SK-N-MC (cell line): ENCODE measurements around the gene RFX2.
A peak's percentile ranks its signal among the peaks of the same experiment; 100 is the strongest.

Experiments
- DNase-seq: peaks from one replicate; pipeline ENCODE4 v3.0.0-alpha.2; 2011; ENCODE audit warnings: low read depth, low spot score
- H3K27ac ChIP-seq: fragments of 200-600 bp; sonication (generic); 2 replicates; pipeline ENCODE4 v1.5.1; 2016; ENCODE audit warnings: mixed run types
- H3K36me3 ChIP-seq: fragments of 200-600 bp; sonication (generic); 2 replicates; pipeline ENCODE4 v1.6.1; 2017; ENCODE audit warnings: antibody characterized with exemption, low read length, mixed read lengths; ENCODE audit not compliant: insufficient read depth
- H3K4me3 ChIP-seq: fragments of 200-600 bp; sonication (generic); 2 replicates; pipeline ENCODE4 v1.5.1; 2016
- H3K9ac ChIP-seq: fragments of 200-600 bp; sonication (generic); 2 replicates; pipeline ENCODE4 v1.8.0; 2017; ENCODE audit warnings: mixed run types, mixed read lengths; ENCODE audit not compliant: insufficient read length
- H3K9me3 ChIP-seq: fragments of 200-600 bp; sonication (generic); 2 replicates; pipeline ENCODE4 v1.6.1; 2017; ENCODE audit warnings: low read depth, mild to moderate bottlenecking, antibody characterized with exemption, low read length, moderate library complexity, mixed read lengths
- EZH2 ChIP-seq: fragments of 200-600 bp; sonication (generic); IDR thresholded peaks from one replicate; pipeline ENCODE4 v1.6.1; 2017; ENCODE audit warnings: antibody characterized with exemption
- FOXP2 ChIP-seq: optimal IDR thresholded peaks from 2 replicates; pipeline ENCODE3; 2011; ENCODE audit warnings: mild to moderate bottlenecking, moderate library complexity; ENCODE audit not compliant: insufficient read depth; ENCODE audit errors: extremely low read length, control extremely low read depth
- POLR2AphosphoS5 ChIP-seq: IDR thresholded peaks from 2 replicates; pipeline ENCODE4 v1.6.1; 2012; ENCODE audit warnings: mild to moderate bottlenecking, low read depth, low read length, borderline replicate concordance

The RFX2 gene

DNA sequence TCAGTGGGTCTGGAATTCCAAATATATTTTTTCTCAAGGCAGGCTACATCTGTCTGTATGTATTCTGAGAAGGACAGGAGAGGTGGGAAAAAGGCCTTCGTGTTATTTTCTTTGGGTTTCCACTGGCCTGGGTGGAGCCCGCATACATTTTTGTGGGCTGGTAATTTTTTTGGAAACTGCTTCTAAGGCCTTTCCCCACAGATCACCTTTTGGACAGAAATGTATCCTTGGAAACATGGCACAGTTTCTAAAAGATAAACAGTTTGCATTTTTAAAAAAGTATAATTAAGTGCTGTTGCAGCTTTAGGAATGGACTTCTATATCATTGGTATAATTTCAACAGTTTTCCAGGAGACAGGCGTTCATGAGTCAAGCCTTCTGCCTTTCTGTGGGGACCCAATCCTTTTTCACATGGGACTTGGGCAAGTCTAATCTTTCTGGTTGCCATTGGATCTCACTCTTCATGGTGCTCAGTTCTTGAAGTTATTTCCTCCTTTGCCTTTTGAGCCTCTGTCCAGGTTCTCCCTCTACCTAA is 8.9 kb downstream of the RFX2 start:
- no peak overlapping the region for H3K9ac ChIP-seq
- no peak for DNase-seq
- H3K9me3 ChIP-seq = no peaks in the 10 kb centered on the region
- TF ChIP-seq FOXP2 (no peak), EZH2 (no peak), POLR2AphosphoS5 (no peak)
- H3K27ac ChIP-seq = peak overlapping the region; percentile 37
- no peaks in the 10 kb centered on the region for H3K36me3 ChIP-seq
- no peak overlapping the region for H3K4me3 ChIP-seq

DNA sequence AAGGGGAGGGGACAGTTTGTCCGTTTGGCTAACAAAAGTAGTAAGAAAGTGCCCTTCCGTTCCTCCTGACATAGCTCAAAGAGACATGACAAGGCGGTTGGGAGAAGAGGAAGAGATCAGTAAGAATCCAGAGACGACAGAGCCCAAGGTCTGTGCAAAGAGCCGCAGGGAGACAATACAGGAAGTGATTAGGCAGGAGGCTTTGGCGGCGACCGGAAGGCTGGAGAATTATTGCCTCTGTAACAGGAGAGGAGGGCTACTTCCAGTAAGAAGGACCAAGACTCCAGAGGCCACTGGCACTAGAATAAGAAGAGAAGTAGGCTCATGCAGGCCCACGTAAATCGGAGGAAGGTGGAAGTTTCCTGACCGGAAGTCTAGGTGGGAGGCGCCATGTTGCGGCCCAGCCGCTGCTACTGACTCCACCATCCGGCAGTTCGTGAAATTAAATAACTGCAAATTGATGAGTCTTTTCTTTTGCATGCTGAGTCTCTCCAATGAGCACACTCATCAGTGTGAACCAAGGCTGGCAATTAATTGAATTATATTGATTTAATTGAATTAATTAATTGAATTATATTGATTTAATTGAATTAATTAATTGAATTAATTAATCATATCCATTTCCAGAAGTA is 9.9 kb downstream of the RFX2 start:
- H3K9ac ChIP-seq = no peak overlapping the region
- H3K9me3 ChIP-seq = no peaks in the 10 kb centered on the region
- no peak; the same call in 1 of the 2 replicates for TF ChIP-seq POLR2AphosphoS5
- no peak for DNase-seq
- peak overlapping the region; percentile 45 for H3K4me3 ChIP-seq
- no peaks in the 10 kb centered on the region for H3K36me3 ChIP-seq
- H3K27ac ChIP-seq = peak overlapping the region; percentile 96

DNA sequence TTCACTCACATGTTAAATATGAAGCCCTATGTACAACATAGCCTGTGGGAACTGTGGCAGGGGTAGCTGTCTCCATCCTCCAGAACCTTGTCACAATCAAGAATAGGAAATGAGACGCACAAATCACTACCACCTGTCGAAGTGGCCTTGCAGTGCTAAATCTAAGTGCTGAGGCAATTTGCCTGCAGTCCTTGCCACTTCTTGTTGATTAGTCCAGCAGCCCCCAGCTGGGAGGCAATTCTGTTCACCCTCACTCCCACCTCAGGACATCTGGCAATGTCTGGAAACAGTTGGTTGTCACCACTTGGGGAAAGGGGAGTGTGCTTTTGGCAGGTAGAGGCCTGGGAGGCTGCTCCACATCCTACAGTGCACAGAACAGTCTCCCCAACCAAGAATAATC is 10.7 kb downstream of the RFX2 start:
- H3K36me3 ChIP-seq = no peaks in the 10 kb centered on the region
- peak overlapping the region; percentile 96 for H3K27ac ChIP-seq
- H3K9me3 ChIP-seq = no peaks in the 10 kb centered on the region
- H3K9ac ChIP-seq = peak overlapping the region; percentile 46
- DNase-seq = no peak
- no peak for TF ChIP-seq EZH2
- H3K4me3 ChIP-seq = peak overlapping the region; percentile 45

- Histone ChIP-seq H3K27ac (peak overlapping the region; percentile 96), H3K36me3 (no peaks in the 10 kb centered on the region), H3K9me3 (no peaks in the 10 kb centered on the region), H3K4me3 (no peak overlapping the region; the same call in 1 of the 2 replicates), H3K9ac (peak overlapping the region; percentile 58)
- TF ChIP-seq POLR2AphosphoS5 = no peak
- no peak for DNase-seq
These were observed 11.3 kb downstream of the RFX2 start for GRCh38 chr19:6099033-6099432.

- TF ChIP-seq POLR2AphosphoS5 (no peak), EZH2 (no peak), FOXP2 (no peak)
- Histone ChIP-seq H3K36me3 (no peaks in the 10 kb centered on the region), H3K4me3 (no peak overlapping the region), H3K27ac (peak overlapping the region; percentile 96), H3K9me3 (no peaks in the 10 kb centered on the region), H3K9ac (peak overlapping the region; percentile 58)
- no peak for DNase-seq
These were observed 11.7 kb downstream of the RFX2 start for GRCh38 chr19:6098574-6098973.

- Histone ChIP-seq H3K36me3 (no peaks in the 10 kb centered on the region), H3K9ac (no peak overlapping the region), H3K27ac (peak overlapping the region; percentile 96; the same call in 1 of the 2 replicates), H3K9me3 (no peaks in the 10 kb centered on the region), H3K4me3 (no peak overlapping the region)
- DNase-seq = no peak
- no peak for TF ChIP-seq FOXP2
- TF ChIP-seq POLR2AphosphoS5 = no peak
- no peak for TF ChIP-seq EZH2
These were observed 12.4 kb downstream of the RFX2 start for GRCh38 chr19:6097911-6098310.

- Histone ChIP-seq H3K9me3 (no peaks in the 10 kb centered on the region), H3K4me3 (no peak overlapping the region), H3K9ac (no peak overlapping the region), H3K36me3 (no peaks in the 10 kb centered on the region), H3K27ac (no peak overlapping the region)
- no peak for TF ChIP-seq EZH2
- no peak for TF ChIP-seq POLR2AphosphoS5
- TF ChIP-seq FOXP2 = no peak
- no peak for DNase-seq
These were observed 14.5 kb downstream of the RFX2 start for GRCh38 chr19:6095760-6096159.

DNA sequence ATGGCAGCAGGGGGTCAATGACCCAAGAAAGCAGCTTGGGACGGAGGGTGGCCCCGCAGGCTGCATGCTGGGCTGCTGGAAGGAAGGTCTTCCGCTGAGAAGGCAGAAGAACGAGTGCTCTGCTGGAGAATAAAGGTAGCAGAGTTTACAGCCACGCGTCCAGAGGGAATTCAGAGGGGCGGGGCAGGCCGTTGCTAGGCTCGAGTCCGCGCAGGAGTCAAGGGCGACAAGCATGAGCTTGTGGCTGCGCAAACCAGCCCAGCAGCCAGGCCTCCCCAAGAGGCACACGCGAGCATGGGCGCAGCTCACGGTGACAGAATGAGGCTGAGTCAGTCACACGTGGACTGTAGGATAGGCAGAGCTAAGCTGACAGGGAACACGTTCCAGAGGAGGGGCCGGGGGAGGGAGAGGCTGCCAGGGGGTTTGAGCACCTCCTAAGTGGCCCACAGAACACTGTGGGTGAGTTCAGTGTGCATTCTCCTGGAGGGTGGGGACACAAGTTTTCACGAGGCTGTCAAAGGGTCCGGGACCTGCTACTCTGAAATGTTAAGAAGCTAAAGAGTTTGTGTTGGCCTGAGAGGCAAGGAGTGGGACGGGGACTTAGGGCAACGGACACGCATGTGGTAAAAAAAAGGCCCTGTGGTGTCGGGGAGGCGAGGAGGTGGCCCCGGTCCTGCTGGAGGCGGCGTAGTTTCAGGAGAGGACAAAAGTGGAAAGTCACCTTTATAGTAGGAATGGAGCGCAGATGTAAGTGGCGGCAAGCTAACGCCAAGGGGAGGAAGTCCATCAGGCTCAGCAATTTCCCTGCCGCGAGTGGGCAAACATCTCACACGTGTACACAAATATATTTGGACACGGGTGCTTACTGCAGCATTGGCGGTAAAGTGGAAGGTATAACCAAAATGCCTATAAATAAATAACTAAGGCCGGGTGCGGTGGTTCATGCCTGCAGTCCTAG is 17.7 kb downstream of the RFX2 start:
- H3K9me3 ChIP-seq = no peaks in the 10 kb centered on the region
- H3K9ac ChIP-seq = no peak overlapping the region
- H3K4me3 ChIP-seq = peak overlapping the region; percentile 17; the same call in 1 of the 2 replicates
- peak overlapping the region; percentile 4; the same call in 1 of the 2 replicates for H3K27ac ChIP-seq
- H3K36me3 ChIP-seq = no peaks in the 10 kb centered on the region
- no peak for TF ChIP-seq EZH2
- TF ChIP-seq POLR2AphosphoS5 = no peak
- TF ChIP-seq FOXP2 = no peak
- no peak for DNase-seq
